Skeletal muscle cell (primary cell): ENCODE results near the gene C1orf198.
A peak's percentile ranks its signal among the peaks of the same experiment; 100 is the strongest.

Experiments used
- DNase-seq: peaks from one replicate; pipeline ENCODE4 v3.0.0-alpha.2; 2010; ENCODE audit warnings: low read depth
- H3K4me3 ChIP-seq: 2 replicates; pipeline ENCODE4 v1.5.1; 2011; ENCODE audit warnings: low read depth, mild to moderate bottlenecking, control low read depth, low read length, moderate library complexity

C1orf198 gene

DNA sequence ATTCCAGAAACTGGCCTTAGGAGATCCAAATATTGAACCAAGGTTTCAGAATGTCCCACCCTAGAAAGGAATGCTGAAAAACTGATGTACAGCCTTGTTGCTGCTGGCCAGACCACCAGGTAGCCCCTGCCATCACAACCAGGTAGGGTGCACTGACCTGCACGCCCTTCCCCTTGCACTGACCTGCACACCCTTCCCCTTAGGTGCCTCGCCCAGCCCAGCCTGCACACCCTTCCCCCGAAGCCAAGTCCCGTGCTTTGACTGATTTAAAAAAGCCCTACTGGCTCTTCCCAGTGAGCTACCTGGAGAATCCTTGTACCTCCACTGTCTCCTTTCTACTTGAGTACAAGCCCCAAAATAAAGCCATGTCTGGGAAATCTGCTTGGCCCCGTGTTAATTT is 26.3 kb upstream of the C1orf198 start:
- H3K4me3 ChIP-seq, result no peak overlapping the region
- DNase-seq, result no peak

DNA sequence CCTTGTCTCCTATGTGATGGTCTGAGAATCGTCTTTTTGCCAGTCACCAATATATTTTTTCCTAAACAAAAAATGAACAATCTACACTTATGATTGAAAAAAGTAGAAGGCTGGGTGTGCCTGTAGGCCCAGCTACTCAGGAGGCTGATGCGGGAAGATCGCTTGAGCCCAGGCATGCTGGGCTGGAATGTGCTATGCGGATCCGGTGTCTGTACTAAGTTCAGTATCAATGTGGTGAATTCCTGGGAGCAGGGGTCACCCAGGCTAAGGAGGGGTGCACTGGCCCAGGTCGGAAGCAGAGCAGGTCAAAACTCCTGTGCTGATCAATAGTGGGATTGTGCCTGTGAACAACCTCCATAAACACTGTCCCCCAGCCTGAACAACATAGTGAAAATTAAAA is 25.7 kb upstream of the C1orf198 start:
- no peak overlapping the region for H3K4me3 ChIP-seq
- DNase-seq, result no peak

DNA sequence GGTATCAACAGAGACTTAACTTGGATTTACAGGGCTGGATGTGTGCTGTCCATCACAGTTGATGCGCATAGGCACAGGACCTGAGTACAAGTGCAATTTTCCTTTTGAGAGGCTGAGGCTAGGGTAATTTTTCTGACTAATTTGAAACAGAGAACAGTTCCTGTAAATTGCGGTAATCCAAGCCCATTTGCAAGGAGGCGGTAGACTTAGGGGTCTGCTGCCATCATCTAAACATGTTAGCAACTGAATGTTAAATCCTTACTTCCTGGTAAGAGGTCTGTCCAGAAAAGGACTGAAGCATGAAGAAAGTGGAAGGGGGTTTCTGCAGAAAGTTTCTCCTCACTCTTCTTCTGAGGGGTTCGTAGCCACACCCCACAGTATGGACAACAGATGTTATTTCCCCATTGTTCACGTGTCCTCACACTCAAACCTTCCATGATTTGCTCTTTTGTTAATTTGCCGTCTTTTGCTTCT is 23.7 kb upstream of the C1orf198 start:
- DNase-seq, result no peak
- no peak overlapping the region for H3K4me3 ChIP-seq

DNA sequence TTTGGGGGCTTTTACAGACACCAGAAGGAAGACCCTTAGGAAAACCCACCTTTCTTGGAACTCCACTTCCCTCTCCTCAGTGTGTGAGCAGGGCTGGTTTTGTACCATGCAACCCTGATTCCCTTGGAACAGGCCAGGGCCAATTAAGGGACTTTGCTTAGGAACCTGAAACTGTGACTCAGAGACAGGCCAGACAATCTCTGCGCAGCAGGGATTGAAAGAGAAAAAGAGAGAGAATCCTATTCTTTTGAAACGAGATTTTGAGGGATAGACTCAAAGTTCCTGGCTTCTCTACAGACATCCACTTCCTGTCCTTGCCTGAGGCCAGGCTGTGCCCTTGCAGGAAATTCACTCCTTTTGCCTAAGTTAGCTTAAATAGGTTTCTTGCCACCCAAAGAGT is 23.1 kb upstream of the C1orf198 start:
- no peak overlapping the region for H3K4me3 ChIP-seq
- no peak for DNase-seq

DNA sequence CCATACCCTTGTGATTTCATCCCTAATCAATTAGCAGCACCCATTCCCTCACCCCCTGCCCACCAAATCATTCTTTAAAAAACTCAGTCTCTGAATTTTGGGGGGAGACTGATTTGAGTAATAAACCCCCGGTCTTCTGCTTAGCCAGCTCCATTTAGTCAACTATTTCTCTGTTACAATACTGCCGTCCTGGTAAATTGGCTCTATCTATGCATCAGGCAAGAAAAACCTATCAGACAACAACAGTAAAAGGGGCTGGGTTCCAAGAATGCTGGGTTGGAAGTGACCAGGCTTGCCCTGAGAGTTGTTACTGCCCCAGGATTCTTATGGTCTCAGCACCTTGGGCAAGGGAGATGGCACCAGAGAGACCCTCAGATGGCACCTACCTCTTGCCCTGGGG is 16.3 kb upstream of the C1orf198 start:
- no peak for DNase-seq
- no peak overlapping the region for H3K4me3 ChIP-seq

DNA sequence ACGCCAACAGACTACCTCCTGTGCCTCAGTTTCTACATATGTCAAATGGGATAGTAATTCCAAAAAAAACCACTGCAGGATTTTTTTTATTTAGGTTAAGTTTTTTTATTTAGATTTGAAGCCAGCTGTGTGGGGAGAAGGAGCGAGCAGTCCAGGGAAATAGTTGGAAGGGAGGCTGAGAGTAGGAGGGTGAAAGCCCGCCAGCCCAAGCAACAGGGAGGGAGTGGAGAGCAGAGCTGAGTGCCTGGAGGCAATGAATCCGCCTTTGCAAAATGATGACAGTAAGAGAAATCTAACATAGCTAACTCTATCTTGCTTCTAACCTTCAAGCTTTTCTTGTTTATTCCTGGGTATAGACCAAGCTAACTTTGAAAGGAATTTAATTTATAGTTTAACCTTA is 15.6 kb upstream of the C1orf198 start:
- H3K4me3 ChIP-seq, result no peak overlapping the region
- DNase-seq, result no peak

DNA sequence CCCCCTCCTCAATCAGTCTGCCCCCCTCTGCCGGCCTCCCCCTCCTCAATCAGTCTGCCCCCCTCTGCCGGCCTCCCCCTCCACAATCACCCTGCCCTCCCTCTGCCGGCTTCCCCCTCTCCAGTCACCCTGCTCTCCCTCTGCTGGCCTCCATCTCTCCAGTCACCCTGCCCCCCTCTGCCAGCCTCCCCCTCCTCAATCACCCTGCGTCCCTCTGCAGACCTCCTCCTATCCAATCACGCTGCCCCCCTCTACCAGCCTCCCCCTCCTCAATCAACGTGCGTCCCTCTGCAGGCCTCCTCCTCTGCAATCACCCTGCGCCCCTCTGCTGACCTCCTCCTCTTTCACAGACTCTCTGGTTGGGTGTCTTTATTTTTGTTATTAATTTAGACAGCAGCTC is 11.5 kb upstream of the C1orf198 start:
- no peak overlapping the region for H3K4me3 ChIP-seq
- no peak for DNase-seq

DNA sequence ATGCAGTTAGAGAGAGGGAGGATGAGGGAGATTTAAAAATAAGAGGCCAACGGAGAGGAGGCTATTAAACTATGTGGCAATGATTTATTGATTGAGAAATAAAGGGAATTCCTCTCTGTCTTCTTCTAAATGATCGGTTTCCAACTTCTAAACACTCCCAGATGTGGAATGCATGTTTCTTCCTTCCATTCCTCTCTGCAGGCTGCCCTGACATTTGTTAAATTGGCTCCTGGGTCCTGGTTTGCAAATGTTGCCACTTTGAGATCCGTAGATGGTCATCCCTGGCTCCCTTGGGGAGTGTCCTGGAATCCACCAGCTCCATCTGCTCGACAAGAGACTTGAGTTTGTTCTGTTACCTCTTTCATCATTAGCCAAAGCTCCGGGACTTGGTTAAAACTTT is 10.3 kb upstream of the C1orf198 start:
- DNase-seq, result peak; percentile 80
- no peak overlapping the region for H3K4me3 ChIP-seq

DNA sequence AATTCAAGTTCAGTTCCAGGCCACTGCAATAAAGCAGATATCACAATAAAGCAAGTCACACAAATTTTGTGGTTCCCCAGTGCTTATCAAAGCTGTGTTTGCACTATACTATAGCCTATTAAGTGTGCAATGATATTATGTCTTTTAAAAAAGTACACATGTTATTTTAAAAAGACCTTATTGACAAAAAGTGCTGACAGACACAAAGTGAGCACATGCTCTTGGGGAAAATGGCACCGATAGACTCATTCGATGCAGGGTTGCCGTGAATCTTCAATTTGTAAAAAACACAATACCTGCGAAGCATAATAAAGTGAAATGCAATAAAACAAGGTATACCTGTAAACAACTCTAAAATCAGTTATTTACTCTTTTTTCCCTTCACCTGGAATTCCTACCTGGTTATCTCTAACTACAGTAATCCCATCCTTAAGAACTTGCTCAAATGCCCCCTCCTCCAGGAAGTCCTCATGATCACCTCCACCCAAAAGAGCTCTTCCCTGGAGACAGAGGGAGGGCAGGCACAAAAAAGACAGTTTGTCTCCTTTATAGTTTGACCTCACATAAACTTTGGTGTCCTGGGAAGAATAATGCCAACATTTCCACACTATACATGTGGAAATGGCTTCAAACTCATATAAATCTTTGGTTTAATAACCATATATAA is 9.7 kb upstream of the C1orf198 start:
- no peak for DNase-seq
- no peak overlapping the region for H3K4me3 ChIP-seq

DNA sequence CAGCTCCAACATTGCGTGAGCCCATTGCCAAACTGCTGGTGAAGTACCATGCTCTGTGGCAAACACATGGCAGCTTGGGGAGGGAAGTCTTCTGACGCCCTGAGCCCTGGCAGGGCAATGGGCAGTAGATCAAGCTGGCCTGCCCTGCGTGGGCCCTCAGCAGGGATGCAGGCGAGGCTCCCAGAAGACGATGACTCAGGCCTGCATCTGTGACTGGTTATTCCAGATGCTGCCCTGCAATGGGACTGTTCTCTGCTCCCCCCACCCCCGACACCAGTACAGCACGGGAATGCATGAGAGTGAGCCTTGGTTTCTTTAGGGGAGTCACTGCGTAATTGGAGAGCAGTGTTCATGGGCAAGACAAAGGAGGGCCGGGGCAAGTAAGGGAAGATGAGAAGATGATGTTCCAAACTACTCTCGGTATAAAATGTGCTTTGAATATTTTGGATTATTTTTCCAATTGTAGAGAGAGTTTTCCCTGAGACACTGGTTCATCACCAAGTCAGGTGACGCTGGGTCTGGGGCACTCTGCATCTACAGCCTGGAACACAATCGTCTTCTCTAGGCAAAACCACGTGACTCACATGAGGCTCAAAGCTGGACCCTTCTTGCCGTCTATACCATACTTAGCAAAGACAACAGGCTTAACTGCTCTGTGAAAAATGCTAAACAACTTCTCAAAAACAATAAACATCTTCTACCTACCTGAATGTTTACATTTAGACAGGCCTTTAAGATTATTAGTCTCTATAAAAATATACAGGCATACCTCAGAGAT is 9.0 kb upstream of the C1orf198 start:
- H3K4me3 ChIP-seq, result no peak overlapping the region
- peak; percentile 48 for DNase-seq

DNA sequence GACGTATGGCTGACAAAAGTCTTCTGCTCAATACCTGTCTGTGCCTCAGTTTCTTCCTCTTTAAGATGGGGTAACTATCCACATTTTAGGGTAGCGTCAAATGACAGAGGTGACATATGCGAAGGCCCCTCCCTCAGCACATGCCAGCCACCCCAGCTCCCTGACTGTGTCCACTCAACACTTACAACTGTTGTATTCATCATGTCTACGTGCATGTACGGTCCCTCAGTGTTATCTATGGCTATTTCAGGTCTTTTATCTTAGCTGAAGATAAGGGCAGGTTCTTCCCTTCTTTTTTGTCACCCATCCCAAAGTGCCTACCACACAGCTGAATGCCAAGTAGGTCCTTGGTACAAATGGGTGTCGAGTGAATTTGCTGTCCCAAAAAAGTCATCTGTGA is 8.3 kb upstream of the C1orf198 start:
- no peak overlapping the region for H3K4me3 ChIP-seq
- no peak for DNase-seq

DNA sequence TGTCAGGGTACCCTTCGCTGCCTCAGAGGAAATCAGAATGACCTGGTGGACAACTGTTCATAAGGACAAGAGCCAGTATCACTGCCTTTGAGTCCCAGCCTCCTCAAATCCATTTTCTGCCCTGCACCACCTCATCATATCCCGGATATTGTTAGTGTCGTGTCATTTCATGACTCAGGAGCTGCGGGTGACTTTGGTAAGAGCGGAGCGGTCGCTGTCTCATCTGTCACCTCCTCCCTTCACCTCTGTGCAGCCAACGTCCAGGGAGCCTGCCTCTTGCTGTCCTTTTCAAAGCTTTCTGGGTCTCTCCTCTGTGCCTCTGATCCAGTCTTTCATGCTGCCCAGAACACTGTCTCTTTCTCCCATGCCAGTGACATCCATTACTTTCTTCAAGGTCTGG is 7.0 kb upstream of the C1orf198 start:
- H3K4me3 ChIP-seq, result no peak overlapping the region

DNA sequence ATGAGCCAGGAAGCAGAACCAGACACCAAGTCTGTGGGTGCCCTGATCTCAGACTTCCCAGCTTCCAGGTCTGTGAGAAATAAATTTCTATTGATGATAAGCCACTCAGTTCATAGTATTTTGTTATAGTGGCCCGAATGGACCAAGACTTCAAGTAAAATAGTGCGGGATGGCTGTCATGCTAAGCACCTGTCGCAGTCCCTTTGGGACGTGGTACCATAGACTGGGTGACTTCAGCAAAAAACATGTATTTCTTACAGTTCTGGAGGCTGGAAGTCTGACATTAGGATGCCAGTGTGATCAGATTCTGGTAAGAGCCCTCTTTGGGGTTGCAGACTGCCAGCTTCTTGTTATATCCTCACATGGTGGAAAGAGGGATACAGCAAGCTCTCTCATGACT is 2.6 kb upstream of the C1orf198 start:
- H3K4me3 ChIP-seq, result no peak overlapping the region
- DNase-seq, result no peak

More for the DNA sequence above, 7.0 kb upstream of the C1orf198 start:
- DNase-seq, result no peak

DNA sequence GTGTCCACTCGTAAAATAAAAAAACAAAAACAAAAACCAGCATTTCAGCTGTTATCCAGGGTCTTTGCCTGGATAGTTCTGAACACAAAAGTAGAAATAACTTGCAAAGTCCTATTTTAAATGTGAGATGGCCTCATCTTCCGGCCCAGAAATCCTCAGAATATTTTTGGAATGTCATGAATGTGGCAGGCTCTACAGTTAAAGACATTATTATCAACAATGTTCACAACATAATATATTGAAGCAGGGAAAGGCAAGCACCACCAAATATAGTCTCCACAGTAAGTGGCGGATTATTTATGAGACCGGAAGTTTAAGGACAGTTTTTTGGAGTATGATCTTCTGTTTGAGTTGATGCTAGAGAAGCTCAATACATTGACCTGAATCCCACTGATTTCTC is 1.2 kb upstream of the C1orf198 start:
- DNase-seq, result no peak
- no peak overlapping the region for H3K4me3 ChIP-seq

DNA sequence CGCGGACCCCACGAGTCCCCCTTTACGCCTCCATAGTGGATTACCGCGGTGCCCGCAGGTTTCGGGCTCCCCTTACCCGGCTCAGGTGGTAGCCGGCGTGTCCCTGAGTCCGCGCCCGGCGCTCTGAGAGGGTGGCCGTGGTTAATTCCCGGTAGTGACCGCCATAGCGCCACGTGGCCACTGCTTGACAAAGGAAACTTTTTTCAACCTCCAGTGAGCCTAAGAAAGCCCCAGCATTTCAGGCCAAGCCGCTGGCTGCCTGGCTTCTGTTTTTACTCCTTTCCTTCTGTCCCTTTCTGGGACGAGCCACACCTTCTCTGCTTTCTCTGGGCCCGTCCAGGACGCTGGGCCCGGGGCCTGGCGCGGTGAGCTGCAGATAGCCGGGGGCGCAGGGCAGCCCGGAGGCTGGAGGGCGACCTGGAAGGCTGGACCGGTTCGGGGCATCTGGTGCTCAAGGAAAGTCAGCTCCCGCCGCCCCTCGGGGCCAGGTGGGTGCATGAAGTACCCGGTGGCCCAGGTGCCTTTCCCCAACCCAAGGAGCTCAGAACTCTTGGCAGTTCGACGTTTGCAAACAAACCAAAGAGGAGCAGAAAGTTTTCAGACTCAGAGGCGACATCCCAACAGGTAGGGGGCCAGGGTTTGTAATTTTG is 540 bp upstream of the C1orf198 start:
- H3K4me3 ChIP-seq, result peak overlapping the region; percentile 88
- DNase-seq, result no peak

DNA sequence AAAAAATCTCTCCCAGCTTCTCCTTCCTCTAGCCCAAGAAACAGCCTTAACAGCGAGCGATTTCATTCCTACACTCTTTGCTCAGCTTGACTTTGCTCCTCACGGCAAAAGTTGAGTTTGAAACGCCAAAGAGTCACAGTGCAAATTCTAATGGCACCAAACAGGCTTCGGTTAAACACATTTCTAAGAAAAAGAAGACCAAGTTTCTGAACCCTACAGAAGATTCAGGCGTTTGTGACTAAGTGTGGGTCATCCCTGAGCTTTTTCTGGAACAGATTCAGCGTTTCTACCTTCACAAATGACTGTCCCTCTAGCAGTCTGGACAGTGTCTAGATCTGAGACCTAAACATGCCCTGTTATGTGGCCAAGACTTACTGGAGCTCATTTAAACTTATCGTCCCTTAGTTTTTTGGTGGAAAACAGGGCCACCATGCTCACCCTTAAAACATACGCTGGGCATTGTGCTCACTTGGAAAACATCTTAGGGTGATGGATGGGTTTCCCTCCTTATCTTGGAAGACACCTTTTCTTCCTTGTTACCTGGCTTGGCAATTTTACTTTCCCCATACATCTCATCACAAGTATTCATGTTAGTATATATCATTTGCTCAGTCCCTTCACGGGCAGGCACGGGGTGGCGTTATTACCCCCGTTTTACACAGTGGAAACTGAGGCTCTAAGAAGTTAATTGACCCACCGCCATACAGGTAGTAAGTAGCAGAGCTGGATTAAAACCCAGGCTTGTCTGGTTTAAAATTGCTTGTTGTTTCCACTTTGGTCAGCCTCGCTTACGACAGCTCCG is 1.0 kb downstream of the C1orf198 start:
- DNase-seq, result no peak
- H3K4me3 ChIP-seq, result peak overlapping the region; percentile 88

DNA sequence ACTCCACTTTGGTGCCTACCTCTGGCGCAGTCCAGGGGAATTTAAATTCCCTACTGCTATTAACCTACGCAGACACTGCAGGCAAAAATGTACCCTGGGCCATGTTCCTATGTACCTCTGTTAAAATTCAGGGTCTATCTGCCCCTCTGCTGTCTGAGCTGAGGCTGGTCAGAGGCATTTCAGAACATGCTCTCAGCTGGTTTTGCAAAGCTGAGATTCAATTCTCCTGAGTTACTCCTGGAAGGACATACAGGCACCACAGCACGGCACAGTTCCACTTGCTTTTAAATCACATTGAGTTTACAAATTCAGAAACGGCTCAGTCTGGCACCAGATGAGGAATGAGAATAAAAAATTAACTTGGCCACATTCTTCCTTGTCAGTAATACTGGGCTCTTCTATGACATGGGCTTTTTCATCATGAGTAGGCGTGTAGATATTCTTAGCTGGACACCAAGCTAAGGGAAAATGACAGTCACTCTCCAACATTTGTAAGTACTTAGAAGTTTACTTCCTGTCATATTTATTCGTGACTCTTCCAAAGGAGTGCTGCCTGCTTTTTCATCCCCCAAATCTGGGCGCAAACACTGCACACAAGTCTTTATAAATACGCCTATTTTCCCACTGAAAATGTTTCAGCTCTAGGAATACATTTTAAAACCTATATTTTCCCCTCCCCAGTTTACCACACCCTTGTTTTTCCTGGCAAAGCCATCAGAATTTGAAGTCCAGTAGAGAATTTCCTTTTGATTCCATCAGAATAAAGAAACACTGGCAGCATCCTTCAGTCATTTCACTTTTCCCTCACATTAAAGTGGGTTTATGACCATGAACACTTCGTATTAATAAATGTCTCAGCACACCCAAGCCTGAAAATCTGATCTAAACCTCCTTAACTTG is 1.9 kb downstream of the C1orf198 start:
- H3K4me3 ChIP-seq, result peak overlapping the region; percentile 88
- no peak for DNase-seq

DNA sequence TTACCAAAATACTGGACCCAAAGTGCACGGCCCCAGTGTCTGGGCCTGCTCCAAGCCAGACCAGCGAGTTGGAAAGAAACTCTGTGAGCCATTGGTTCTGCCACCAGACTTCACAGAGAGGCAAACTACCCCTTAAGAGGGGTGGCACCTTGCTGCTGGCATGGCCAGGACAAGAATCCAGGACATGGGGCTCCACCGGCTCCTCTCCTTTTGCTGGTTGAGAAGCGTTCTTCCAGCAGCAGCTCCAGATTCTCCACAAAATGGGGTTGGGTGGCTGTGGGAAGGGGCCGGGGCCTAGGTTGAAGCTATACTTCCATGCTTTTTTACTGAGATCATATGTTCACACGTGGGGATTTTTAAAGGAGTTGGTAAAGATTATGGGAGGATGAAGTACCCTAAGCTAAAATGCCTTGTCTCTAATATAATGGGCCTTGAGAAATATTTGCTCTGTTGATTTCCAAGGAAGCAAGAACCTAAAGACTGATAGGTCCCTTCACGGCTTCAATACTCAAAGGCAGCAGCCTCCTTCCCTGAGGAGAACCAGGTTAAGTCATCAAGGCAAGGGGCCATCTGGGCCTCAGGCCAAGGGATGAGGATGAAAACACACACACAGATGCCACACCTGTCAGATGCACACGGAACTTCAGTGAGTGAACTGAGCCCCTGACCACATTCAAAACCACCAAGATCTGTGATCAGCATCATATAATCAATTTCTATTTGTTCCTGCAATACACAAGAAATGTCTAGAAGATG is 3.1 kb downstream of the C1orf198 start:
- DNase-seq, result no peak
- no peak overlapping the region for H3K4me3 ChIP-seq
